K562 (cell line): ENCODE results near the gene LUZP1. TPM values are rescaled to one million over a fixed set of nuclear protein-coding genes. Genes with fewer than 3 reads are reported as not detected.

Experiments
- ATAC-seq: fragments of 200-7000 bp; cut with Tn5 transposase; 3 replicates; pipeline ENCODE4 v1.9.1; 2020; ENCODE audit warnings: moderate library complexity
- BruUV-seq: library from RNA; stranded (reverse); fragments of 400-500 nt; replicated peaks from 2 replicates; lab custom pipeline; 2021; lab: Mats Ljungman, UMichigan
- CTCF ChIA-PET: fragments of 300-600 bp; formaldehyde crosslinking; extraction: SDS; loops from one replicate; lab custom pipeline; 2021; ENCODE audit warnings: low intra/inter-chr PET ratio; lab: Yijun Ruan, JAX
- POLR2A ChIA-PET: fragments of 300-600, 350-650 bp; sonication (Branson Sonifier 250); formaldehyde crosslinking; extraction: SDS; loops from one replicate; lab custom pipeline; 2021; ENCODE audit warnings: antibody characterized with exemption, inconsistent platforms; lab: Yijun Ruan, JAX
- DNase-seq, 4 experiments: peaks; one replicate each; pipeline versions ENCODE4 v3.0.0 to v3.0.0-alpha.2; 2011 to 2018; ENCODE audit warnings: low spot score in 3 of 4, mixed read lengths in 3 of 4; ENCODE audit errors: extremely low read depth in 1 of 4
- FAIRE-seq: peaks from 2 replicates; lab custom pipeline; 2011; peaks lifted over from hg19 to GRCh38; lab: Jason Lieb, UNC
- H2AFZ ChIP-seq: 2 replicates; pipeline ENCODE4 v1.6.0; 2011; ENCODE audit warnings: low read depth, low read length, control low read depth, inconsistent platforms
- H3K27ac ChIP-seq: fragments of 200-600 bp; 3 replicates; pipeline ENCODE4 v1.8.0; 2011; ENCODE audit warnings: low read depth, mild to moderate bottlenecking, control low read depth, inconsistent platforms, low read length, moderate library complexity, mixed read lengths; ENCODE audit errors: extremely low read depth
- H3K27me3 ChIP-seq, 2 experiments: fragments of 300-600 bp in 1 of 2; 2 replicates in 1 of 2; 3 replicates in 1 of 2; pipeline versions ENCODE4 v1.6.0 to v1.8.0; 2011; ENCODE audit warnings: inconsistent platforms in 2 of 2, low read length in 2 of 2, mild to moderate bottlenecking in 1 of 2, mixed read lengths in 1 of 2, moderate library complexity in 1 of 2; ENCODE audit not compliant: control insufficient read depth in 2 of 2, insufficient read depth in 2 of 2
- H3K36me3 ChIP-seq: fragments of 300-600 bp; 3 replicates; pipeline ENCODE4 v1.8.0; 2011; ENCODE audit warnings: mild to moderate bottlenecking, low read length, inconsistent platforms; ENCODE audit not compliant: control insufficient read depth, insufficient read depth
- H3K4me1 ChIP-seq, 2 experiments: fragments of 200-600 bp in 1 of 2; replicated peaks in 1 of 2; 2 replicates in 1 of 2; 3 replicates in 1 of 2; pipeline versions ENCODE4 v1.5.1 to v1.8.0; 2011; ENCODE audit warnings: inconsistent platforms in 2 of 2, low read length in 2 of 2, mild to moderate bottlenecking in 1 of 2, mixed read lengths in 1 of 2, moderate library complexity in 1 of 2; ENCODE audit not compliant: control insufficient read depth in 2 of 2, insufficient read depth in 2 of 2
- H3K4me2 ChIP-seq: 2 replicates; pipeline ENCODE4 v1.6.1; 2011; ENCODE audit warnings: low read length, control low read depth, inconsistent platforms, mixed read lengths; ENCODE audit not compliant: insufficient read depth
- H3K4me3 ChIP-seq: fragments of 200-600 bp; sonication (generic), shearing (Covaris generic); 2 replicates; pipeline ENCODE4 v1.5.1; 2016; ENCODE audit warnings: control low read depth, inconsistent platforms
- H3K79me2 ChIP-seq: fragments of 200-600 bp; 3 replicates; pipeline ENCODE4 v1.8.0; 2011; ENCODE audit warnings: low read length, inconsistent platforms; ENCODE audit not compliant: control insufficient read depth, insufficient read depth
- H3K9ac ChIP-seq, 2 experiments: 2 replicates each; pipeline versions ENCODE4 v1.6.0 to v1.6.1; 2011; ENCODE audit warnings: low read depth in 2 of 2, low read length in 2 of 2, control low read depth in 1 of 2, inconsistent platforms in 1 of 2, mild to moderate bottlenecking in 1 of 2, mixed read lengths in 1 of 2; ENCODE audit not compliant: insufficient read depth in 1 of 2
- H3K9me1 ChIP-seq: one replicate; pipeline ENCODE4 v1.6.0; 2011; ENCODE audit warnings: inconsistent platforms, mild to moderate bottlenecking, low read length, moderate library complexity; ENCODE audit not compliant: control insufficient read depth, insufficient read depth
- H3K9me3 ChIP-seq: replicated peaks from 2 replicates; pipeline ENCODE4 v1.5.1; 2011; ENCODE audit warnings: low read depth, low read length, inconsistent platforms; ENCODE audit not compliant: control insufficient read depth, insufficient read depth
- H4K20me1 ChIP-seq: replicated peaks from 2 replicates; pipeline ENCODE4 v1.6.1; 2011; ENCODE audit warnings: low read length, inconsistent platforms, mixed read lengths; ENCODE audit not compliant: control insufficient read depth, insufficient read depth
- CREB3 ChIP-seq: fragments of 450-650 bp; conservative IDR thresholded peaks from 2 replicates; pipeline ENCODE4 v1.6.1; 2016; ENCODE audit warnings: missing genetic modification characterization, low read depth, mild to moderate bottlenecking, missing compliant biosample characterization, moderate library complexity
- MYNN ChIP-seq, 2 experiments: sonication (generic); formaldehyde crosslinking in 1 of 2; IDR thresholded peaks; 2 replicates each; pipeline versions ENCODE4 v1.5.0 to v1.6.1; 2016 to 2020; ENCODE audit warnings: antibody characterized with exemption in 1 of 2, missing genetic modification reagents in 1 of 2
- POLR2A ChIP-seq: fragments of 450-650 bp; conservative IDR thresholded peaks from 2 replicates; pipeline ENCODE4 v1.6.1; 2016
- POLR2AphosphoS2 ChIP-seq: IDR thresholded peaks from 2 replicates; pipeline ENCODE4 v1.6.1; 2012; ENCODE audit warnings: low read length, improper control_type of control experiment
- POLR2B ChIP-seq: fragments of 450-650 bp; IDR thresholded peaks from 2 replicates; pipeline ENCODE4 v1.6.1; 2018; ENCODE audit warnings: low read depth; ENCODE audit not compliant: partially characterized antibody
- RBM22 ChIP-seq: fragments of 200-400 bp; formaldehyde crosslinking; IDR thresholded peaks from 2 replicates; pipeline ENCODE4 v1.6.1; 2018; ENCODE audit warnings: low read length, low read depth; ENCODE audit not compliant: poor library complexity, severe bottlenecking
- SUPT5H ChIP-seq: fragments of 450-650 bp; IDR thresholded peaks from 2 replicates; pipeline ENCODE4 v1.6.1; 2016
- WGBS: fragments of 100-300 bp; shearing (Covaris generic); methylation state at CpG from one replicate; pipeline ENCODE4 v1.1.6; 2016; ENCODE audit warnings: low coverage, mixed read lengths; ENCODE audit not compliant: insufficient coverage; ENCODE audit errors: missing lambda C conversion rate; 5-methylcytosine and 5-hydroxymethylcytosine counted together
- in situ Hi-C: fragments of 300-500 bp; cut with MboI; formaldehyde crosslinking; loops from 4 replicates; pipeline ENCODE4 v1.15.0; 2018; ENCODE audit warnings: inconsistent platforms, mixed read lengths
- intact Hi-C: fragments of 100-400 bp; cut with micrococcal nuclease; formaldehyde crosslinking; loops from 2 replicates; pipeline ENCODE4 v1.14.2; 2022
- polyA plus RNA-seq, 8 experiments: library from polyadenylated mRNA; depleted of rRNA in 4 of 8; stranded (reverse) in 5 of 8; unstranded in 3 of 8; fragments of >200 nt; fragmentation: Nextera tagmentation in 2 of 8; fragmentation: Illumina TruSeq in 1 of 8; extraction: Ambion mirVana in 2 of 8; extraction: Trizol in 1 of 8; gene quantifications; 2 replicates each; pipeline versions ENCODE4 v1.2.1 to v1.2.3, GENCODE V29; 2011 to 2014; ENCODE audit warnings: inconsistent platforms in 1 of 8, missing spikeins in 1 of 8
- total RNA-seq, 7 experiments: library from RNA; depleted of rRNA in 6 of 7; stranded (reverse); fragments of >200 nt in 6 of 7; fragmentation: Illumina TruSeq in 2 of 7; extraction: Trizol in 2 of 7; gene quantifications; 2 replicates each; pipeline versions ENCODE4 v1.2.1 to v1.2.3, GENCODE V29; 2011 to 2021; ENCODE audit warnings: low replicate concordance in 1 of 7

LUZP1 gene
- total and polyA plus RNA-seq, 9 of the 15 experiments (the other 6 are each of a cell fraction or from before 2014, with no cell fraction given): 6.5 to 19.1 (median 12.4) TPM

GRCh38 chr1:23084880-23085279 is 83.8 kb downstream of the LUZP1 start:
- H3K9ac ChIP-seq: no peak overlapping the region
- H3K27me3 ChIP-seq: no peaks in the 10 kb centered on the region
- no peaks in the 10 kb centered on the region for H3K79me2 ChIP-seq
- peaks cover 4% of the 10 kb centered on the region; the same call in 1 of the 2 replicates for H4K20me1 ChIP-seq
- no peak overlapping the region for H3K27ac ChIP-seq
- ChIA-PET CTCF (interaction anchor here (0.6 kb wide), 1 partner anchor 467 kb away, joined by 3 read pairs; no protein-coding TSS in a partner anchor), POLR2A (interaction anchor here (0.6 to 2.4 kb wide), 9 partner anchors 9 to 622 kb away, joined by 3 to 8 read pairs (median 4); partner anchors contain the start of gene KDM1A)
- 96% methylated on average over 8 of the region's 8 CpGs for WGBS
- intact Hi-C loops: loop anchor here (5.0 to 10.0 kb wide), 2 partner anchors 108 to 320 kb away; no protein-coding TSS in a partner anchor
- no peaks in the 10 kb centered on the region for H3K9me1 ChIP-seq
- in situ Hi-C loops: no loop called here
- no peak overlapping the region for H2AFZ ChIP-seq
- no TSS peak for BruUV-seq
- no peak overlapping the region for H3K4me3 ChIP-seq
- FAIRE-seq (no peak), ATAC-seq (peak; percentile 11; the same call in 2 of the 3 replicates), DNase-seq (no peak)
- H3K4me2 ChIP-seq: no peak overlapping the region
- H3K4me1 ChIP-seq: no peaks in the 10 kb centered on the region
- H3K9me3 ChIP-seq: no peaks in the 10 kb centered on the region
- TF ChIP-seq CREB3: no peak
- no peak for TF ChIP-seq MYNN (IDR thresholded peaks at IDR 0.05)
- TF ChIP-seq MYNN (CRISPR knock-in tag; IDR thresholded peaks at IDR 0.05): no peak
- TF ChIP-seq RBM22: peak; percentile 9
- peak; percentile 28 for TF ChIP-seq POLR2A
- peak; percentile 22 for TF ChIP-seq POLR2B
- peak; percentile 32; the same call in 1 of the 2 replicates for TF ChIP-seq SUPT5H
- TF ChIP-seq POLR2AphosphoS2: peak; percentile 65; the same call in 1 of the 2 replicates
- H3K36me3 ChIP-seq: peaks cover 95% of the 10 kb centered on the region
